PC-3 (cell line): ENCODE measurements around the gene DPH3. TPM values are rescaled to one million over a fixed set of nuclear protein-coding genes. Genes with fewer than 3 reads are reported as not detected.

Source experiments
- ATAC-seq: fragments of 200-7000 bp; cut with Tn5 transposase; 2 replicates; pipeline ENCODE4 v1.9.1; 2020; ENCODE audit warnings: mild to moderate bottlenecking, moderate library complexity
- BruUV-seq: library from RNA; stranded (reverse); fragments of 400-500 nt; replicated peaks from 2 replicates; lab custom pipeline; 2021; lab: Mats Ljungman, UMichigan
- CTCF ChIA-PET: fragments of 300-600 bp; sonication (Branson Sonifier 250); formaldehyde crosslinking; loops from one replicate; lab custom pipeline; 2022; ENCODE audit warnings: antibody characterized with exemption; lab: Charles Lee
- POLR2A ChIA-PET: fragments of 300-600 bp; sonication (Branson Sonifier 250); formaldehyde crosslinking; loops from one replicate; lab custom pipeline; 2022; ENCODE audit warnings: antibody characterized with exemption; ENCODE audit not compliant: unreplicated experiment; lab: Charles Lee
- DNase-seq: peaks from one replicate; pipeline ENCODE4 v3.0.0-alpha.2; 2015
- H2AFZ ChIP-seq: fragments of 300-600 bp; sonication (generic); 2 replicates; pipeline ENCODE4 v1.6.0; 2016; ENCODE audit warnings: antibody characterized with exemption, low read length
- H3F3A ChIP-seq: fragments of 300-600 bp; sonication (generic); one replicate; pipeline ENCODE4 v1.6.0; 2017; ENCODE audit warnings: antibody characterized with exemption, low read length, control low read depth, mild to moderate bottlenecking; ENCODE audit not compliant: unreplicated experiment
- H3K27ac ChIP-seq: fragments of 300-600 bp; sonication (generic); 2 replicates; pipeline ENCODE4 v1.5.1; 2016; ENCODE audit warnings: mild to moderate bottlenecking, low read length
- H3K27me3 ChIP-seq: fragments of 300-600 bp; sonication (generic); 2 replicates; pipeline ENCODE4 v1.6.1; 2016; ENCODE audit warnings: low read length, mixed read lengths
- H3K36me3 ChIP-seq: fragments of 300-600 bp; sonication (generic); 2 replicates; pipeline ENCODE4 v1.6.1; 2016; ENCODE audit warnings: low read depth, mixed run types, low read length, mixed read lengths
- H3K4me1 ChIP-seq: fragments of 300-600 bp; sonication (generic); 2 replicates; pipeline ENCODE4 v1.5.1; 2016; ENCODE audit warnings: low read length; ENCODE audit not compliant: insufficient read depth
- H3K4me2 ChIP-seq: fragments of 300-600 bp; sonication (generic); 2 replicates; pipeline ENCODE4 v1.6.0; 2016; ENCODE audit warnings: low read length
- H3K4me3 ChIP-seq: fragments of 300-600 bp; sonication (generic); 2 replicates; pipeline ENCODE4 v1.5.1; 2016; ENCODE audit warnings: mild to moderate bottlenecking, low read length, mixed read lengths
- H3K79me2 ChIP-seq: fragments of 300-600 bp; sonication (generic); 2 replicates; pipeline ENCODE4 v1.6.1; 2017; ENCODE audit warnings: low read length, mixed read lengths
- H3K9ac ChIP-seq: fragments of 300-600 bp; sonication (generic); 2 replicates; pipeline ENCODE4 v1.6.0; 2016; ENCODE audit warnings: mild to moderate bottlenecking, low read length
- H3K9me2 ChIP-seq: fragments of 300-600 bp; sonication (generic); replicated peaks from 2 replicates; pipeline ENCODE4 v1.6.1; 2016; ENCODE audit warnings: mixed run types, low read length, mixed read lengths
- H3K9me3 ChIP-seq: fragments of 300-600 bp; sonication (generic); 2 replicates; pipeline ENCODE4 v1.6.1; 2016; ENCODE audit warnings: low read length, mixed read lengths
- H4K20me1 ChIP-seq: fragments of 300-600 bp; sonication (generic); 2 replicates; pipeline ENCODE4 v1.6.1; 2016; ENCODE audit warnings: low read length, mixed read lengths
- EZH2 ChIP-seq: fragments of 300-600 bp; sonication (generic); IDR thresholded peaks from one replicate; pipeline ENCODE4 v1.6.1; 2017; ENCODE audit warnings: antibody characterized with exemption, mild to moderate bottlenecking, low read length; ENCODE audit not compliant: unreplicated experiment
- EZH2phosphoT487 ChIP-seq: fragments of 300-600 bp; sonication (generic); IDR thresholded peaks from 2 replicates; pipeline ENCODE4 v1.6.1; 2018; ENCODE audit warnings: mild to moderate bottlenecking, antibody characterized with exemption, low read length, borderline replicate concordance
- intact Hi-C: fragments of 100-400 bp; cut with micrococcal nuclease; formaldehyde crosslinking; loops from 2 replicates; pipeline ENCODE4 v1.9.0; 2023
- total RNA-seq: library from RNA; depleted of rRNA; stranded (reverse); fragments of >200 nt; gene quantifications from 2 replicates; pipeline ENCODE4 v1.2.3, GENCODE V29; 2014
- TF ChIP-seq, protein P1 (sequence below): fragments of 300-600 bp; sonication (generic); conservative IDR thresholded peaks from 2 replicates; pipeline ENCODE4 v1.5.1; 2017; ENCODE audit warnings: antibody characterized with exemption, low read depth, mild to moderate bottlenecking, low read length

The DPH3 gene
- total RNA-seq, 1 experiment from 2014 or later: 10.2 TPM

DNA sequence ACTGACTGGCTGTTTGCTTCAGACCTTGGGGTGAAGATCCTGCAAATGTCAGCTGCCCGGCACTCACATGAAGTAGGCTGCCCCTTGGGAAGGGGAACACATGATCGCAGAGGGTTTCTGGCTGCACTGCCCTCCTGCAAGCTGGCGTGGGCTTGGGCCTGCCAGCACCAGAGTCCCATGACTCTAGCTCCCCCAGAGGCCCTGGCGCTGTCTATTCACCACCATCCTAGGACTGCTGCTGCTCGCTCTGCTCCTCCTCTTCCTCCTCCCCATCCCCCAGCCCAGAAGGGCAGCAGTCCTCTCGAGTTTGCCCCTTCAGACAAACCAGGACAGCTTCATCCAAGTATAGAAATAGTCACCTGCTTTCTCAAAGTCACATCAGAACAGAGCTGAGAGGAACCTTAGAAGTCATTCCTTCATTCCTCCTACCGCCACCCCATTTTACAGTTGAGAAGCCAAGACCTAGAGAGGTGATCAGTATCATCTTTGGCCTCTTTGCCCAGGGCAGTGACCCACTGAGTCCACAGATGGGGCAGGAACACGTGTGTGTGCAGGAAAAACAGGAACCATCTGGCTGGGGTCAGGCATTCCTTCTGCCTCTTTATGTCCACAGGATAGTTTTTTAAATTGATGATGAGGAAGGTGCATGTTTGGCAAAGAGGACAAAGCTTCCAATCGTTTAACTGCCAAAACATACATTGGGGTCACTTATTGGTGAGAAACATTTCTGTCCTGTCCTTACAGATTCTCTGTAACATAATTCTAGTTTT lies 13.2 kb downstream of the DPH3 start:
- TF ChIP-seq, protein P1, sequence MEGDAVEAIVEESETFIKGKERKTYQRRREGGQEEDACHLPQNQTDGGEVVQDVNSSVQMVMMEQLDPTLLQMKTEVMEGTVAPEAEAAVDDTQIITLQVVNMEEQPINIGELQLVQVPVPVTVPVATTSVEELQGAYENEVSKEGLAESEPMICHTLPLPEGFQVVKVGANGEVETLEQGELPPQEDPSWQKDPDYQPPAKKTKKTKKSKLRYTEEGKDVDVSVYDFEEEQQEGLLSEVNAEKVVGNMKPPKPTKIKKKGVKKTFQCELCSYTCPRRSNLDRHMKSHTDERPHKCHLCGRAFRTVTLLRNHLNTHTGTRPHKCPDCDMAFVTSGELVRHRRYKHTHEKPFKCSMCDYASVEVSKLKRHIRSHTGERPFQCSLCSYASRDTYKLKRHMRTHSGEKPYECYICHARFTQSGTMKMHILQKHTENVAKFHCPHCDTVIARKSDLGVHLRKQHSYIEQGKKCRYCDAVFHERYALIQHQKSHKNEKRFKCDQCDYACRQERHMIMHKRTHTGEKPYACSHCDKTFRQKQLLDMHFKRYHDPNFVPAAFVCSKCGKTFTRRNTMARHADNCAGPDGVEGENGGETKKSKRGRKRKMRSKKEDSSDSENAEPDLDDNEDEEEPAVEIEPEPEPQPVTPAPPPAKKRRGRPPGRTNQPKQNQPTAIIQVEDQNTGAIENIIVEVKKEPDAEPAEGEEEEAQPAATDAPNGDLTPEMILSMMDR: no peak
- TF ChIP-seq EZH2phosphoT487: no peak
- TF ChIP-seq EZH2: no peak
- DNase-seq: no peak
- Histone ChIP-seq H3K9ac (no peak overlapping the region), H4K20me1 (no peaks in the 10 kb centered on the region), H3K79me2 (no peaks in the 10 kb centered on the region), H3K4me3 (no peak overlapping the region), H2AFZ (no peak overlapping the region), H3K9me3 (no peaks in the 10 kb centered on the region), H3K27me3 (no peaks in the 10 kb centered on the region), H3K4me2 (no peak overlapping the region), H3K9me2 (no peaks in the 10 kb centered on the region), H3K27ac (no peak overlapping the region), H3K4me1 (peaks cover 12% of the 10 kb centered on the region; the same call in 1 of the 2 replicates), H3K36me3 (no peaks in the 10 kb centered on the region), H3F3A (no peaks in the 10 kb centered on the region)
- ATAC-seq: no peak
- POLR2A ChIA-PET: interaction anchor here (0.6 kb wide), 1 partner anchor 68 kb away, joined by 6 read pairs; no protein-coding TSS in a partner anchor
- no TSS peak for BruUV-seq
- intact Hi-C loops: no loop called here
- CTCF ChIA-PET: no interaction called here

DNA sequence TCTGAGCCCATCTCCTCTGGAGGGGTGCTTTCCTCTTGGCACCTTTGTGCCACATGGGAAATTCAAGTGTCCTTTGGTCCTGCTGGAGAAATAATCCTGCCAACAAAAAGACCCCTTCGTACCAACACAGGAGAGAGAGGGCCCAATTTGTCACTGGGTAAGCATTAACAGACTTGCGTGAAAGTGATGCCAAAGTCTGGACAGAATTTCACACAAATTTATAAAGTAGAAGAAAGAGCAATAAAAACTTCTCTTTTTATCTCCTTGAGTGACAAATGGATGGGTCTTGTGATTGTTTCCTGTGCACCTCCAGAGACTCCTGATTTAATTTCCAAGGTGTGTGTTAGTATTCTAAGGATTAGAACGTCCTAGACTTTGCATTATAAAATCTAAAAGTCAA lies 14.9 kb downstream of the DPH3 start:
- H3K4me1 ChIP-seq: peaks cover 12% of the 10 kb centered on the region
- H3K27ac ChIP-seq: no peak overlapping the region
- POLR2A ChIA-PET: no interaction called here
- intact Hi-C loops: loop anchor here (10.0 kb wide), 1 partner anchor 615 kb away; no protein-coding TSS in a partner anchor
- DNase-seq (no peak), ATAC-seq (no peak)
- H3K9me3 ChIP-seq: no peaks in the 10 kb centered on the region
- H2AFZ ChIP-seq: no peak overlapping the region
- no peaks in the 10 kb centered on the region for H3K27me3 ChIP-seq
- H3K4me3 ChIP-seq: no peak overlapping the region
- no peak overlapping the region for H3K9ac ChIP-seq
- H3K4me2 ChIP-seq: no peak overlapping the region
- no peaks in the 10 kb centered on the region for H3K36me3 ChIP-seq
- H4K20me1 ChIP-seq: no peaks in the 10 kb centered on the region
- CTCF ChIA-PET: no interaction called here
- H3K79me2 ChIP-seq: no peaks in the 10 kb centered on the region
- no peaks in the 10 kb centered on the region for H3K9me2 ChIP-seq
- no peaks in the 10 kb centered on the region for H3F3A ChIP-seq
- BruUV-seq: no TSS peak
- no peak for TF ChIP-seq EZH2phosphoT487
- TF ChIP-seq, protein P1: no peak
- no peak for TF ChIP-seq EZH2

- H3K36me3 ChIP-seq: no peaks in the 10 kb centered on the region
- POLR2A ChIA-PET: no interaction called here
- CTCF ChIA-PET: no interaction called here
Observed at GRCh38 chr3:16249336-16249735, 15.4 kb downstream of the DPH3 start.

More at GRCh38 chr3:16249336-16249735, 15.4 kb downstream of the DPH3 start:
- BruUV-seq: no TSS peak
- Histone ChIP-seq H4K20me1 (no peaks in the 10 kb centered on the region), H3F3A (no peaks in the 10 kb centered on the region), H3K79me2 (no peaks in the 10 kb centered on the region), H3K9me2 (no peaks in the 10 kb centered on the region), H3K9me3 (no peaks in the 10 kb centered on the region), H2AFZ (no peak overlapping the region), H3K9ac (no peak overlapping the region), H3K4me1 (peaks cover 17% of the 10 kb centered on the region), H3K4me3 (no peak overlapping the region), H3K27ac (no peak overlapping the region), H3K27me3 (no peaks in the 10 kb centered on the region), H3K4me2 (no peak overlapping the region)
- ATAC-seq (peak; percentile 34; the same call in 1 of the 2 replicates), DNase-seq (peak; percentile 60)
- TF ChIP-seq EZH2phosphoT487: no peak
- TF ChIP-seq EZH2: no peak
- TF ChIP-seq, protein P1: peak; percentile 82
- intact Hi-C loops: loop anchor here (10.0 kb wide), 1 partner anchor 615 kb away; no protein-coding TSS in a partner anchor
